Measurements from ENCODE around the gene TPGS2.

TPGS2 gene

GRCh38 chr18:36745219-36745975, 83.4 kb downstream of the TPGS2 start:
- in situ Hi-C loops (cut with HindIII; ENCODE audit: low sequenced_read_pairs): no loop called here

- in situ Hi-C loops (cut with HindIII; ENCODE audit: low sequenced_read_pairs): no loop called here
Observed at GRCh38 chr18:36744261-36744876, 84.4 kb downstream of the TPGS2 start.
